Heart right ventricle (tissue), 16 donors: Measurements from ENCODE around the gene RFX8. TPM values are rescaled to one million over a fixed set of nuclear protein-coding genes. Genes with fewer than 3 reads are reported as not detected.
"Not testable (repeated sequence)": the region's sequence is repeated elsewhere in the genome, so short reads cannot be mapped to it uniquely, and the experiment has no call there.

ENCODE experiments used
- ATAC-seq, 8 donors: fragments of 200-7000 bp; cut with Tn5 transposase; one replicate each; pipeline ENCODE4 v1.9.1; 2020; ENCODE audit warnings: mild to moderate bottlenecking in 8 of 8, moderate library complexity in 8 of 8, moderate number of reproducible peaks in 1 of 8
- DNase-seq, 2 donors: peaks; one replicate each; pipeline ENCODE4 v3.0.0-alpha.2; 2020
- H3K27ac ChIP-seq, 10 donors: fragments of 200-600 bp; sonication (generic) in 2 of 10; one replicate each; pipeline versions ENCODE4 v1.5.0 to v1.8.0; 2020 to 2022; ENCODE audit warnings: mild to moderate bottlenecking in 3 of 10
- H3K27me3 ChIP-seq, 7 donors: fragments of 200-600 bp; one replicate each; pipeline ENCODE4 v1.8.0; 2021 to 2022; ENCODE audit warnings: mild to moderate bottlenecking in 2 of 7
- H3K36me3 ChIP-seq, 9 donors: fragments of 200-600 bp; sonication (generic) in 1 of 9; one replicate each; pipeline versions ENCODE4 v1.5.0 to v1.8.0; 2020 to 2022; ENCODE audit warnings: mild to moderate bottlenecking in 2 of 9
- H3K4me1 ChIP-seq, 9 donors: fragments of 200-600 bp; sonication (generic) in 1 of 9; one replicate each; pipeline versions ENCODE4 v1.5.0 to v1.8.0; 2020 to 2022; ENCODE audit warnings: mild to moderate bottlenecking in 4 of 9
- H3K4me3 ChIP-seq, 10 donors: fragments of 200-600 bp; sonication (generic) in 2 of 10; one replicate each; pipeline versions ENCODE4 v1.5.0 to v1.8.0; 2020 to 2022; ENCODE audit warnings: mild to moderate bottlenecking in 7 of 10, moderate library complexity in 2 of 10
- H3K9me3 ChIP-seq, 11 donors: fragments of 200-600 bp in 10 of 11; sonication (generic) in 2 of 11; one replicate each; pipeline versions ENCODE4 v1.5.0 to v1.8.0; 2013 to 2022; ENCODE audit warnings: mild to moderate bottlenecking in 2 of 11, control low read depth in 1 of 11, moderate library complexity in 1 of 11
- CTCF ChIP-seq, 9 donors: fragments of 200-600 bp; sonication (generic) in 2 of 9; IDR thresholded peaks; one replicate each; pipeline versions ENCODE4 v1.5.0 to v1.8.0; 2021 to 2022; ENCODE audit warnings: antibody characterized with exemption in 9 of 9, mild to moderate bottlenecking in 5 of 9, moderate library complexity in 1 of 9
- WGBS, 2 donors: extraction: QIAGEN DNeasy Blood & Tissue Kit; methylation state at CpG; one replicate each; pipeline ENCODE4 v1.1.7; 2013; ENCODE audit warnings: inconsistent platforms in 1 of 2; 5-methylcytosine and 5-hydroxymethylcytosine counted together
- intact Hi-C, 10 donors: fragments of 100-400 bp; cut with DNase I; formaldehyde crosslinking; loops; one replicate each; pipeline versions ENCODE4 v1.11.1 to v1.14.2; 2022
- polyA plus RNA-seq, 2 donors: library from polyadenylated mRNA; stranded (reverse); fragments of 200-250 nt; gene quantifications; one replicate each; pipeline ENCODE4 v1.2.3, GENCODE V29; 2013
- total RNA-seq, 10 donors: library from RNA; stranded (reverse); fragmentation: NEBNext Ultra II Directional in 3 of 10; extraction: Animal tissue kit (Norgen Biotek cat#: 25700) in 3 of 10; gene quantifications; one replicate each; pipeline versions ENCODE4 v1.2.1 to v1.2.4, GENCODE V29; 2021 to 2023
- donor health status: Arrhythmogenic right ventricular cardiomyopathy.
- donor health status: ischemic (EF 13 %, LVEDD 7.1; RV severe dilation, severe dysfunction).
- donor health status: healthy with polysubstance abuse.
- donor health status: DM: no; HTN: yes; CAD: no.
- donor health status: DM: no; HTN: no; CAD: no.
- donor health status: ischemic (EF 25% LVEDD 6.9; RV normal size, moderate dysfunction).
- donor health status: ischemic (EF 25% LVEDD 5.7; RV mildly dilated, moderate dysfunction).
- donor health status: healthy.
- donor health status: DM: yes; HTN: yes; CAD: no.
- donor health status: Ischemic cardiomyopathy.
- donor health status: ischemic (EF 35%, LVEDD 5.7; RV mildly dilated, moderate dysfunction).
- donor health status: nonischemic (EF 11% LVEDD 7.7; RV severe dilation, severe dysfunction).
- donor health status: DM: yes; HTN: yes; CAD: no.
- donor health status: PGD.
- donor health status: ischemic (EF 29% LVEDD 5.4; RV normal size, mild dysfunction).
- donor health status: nonischemic (EF 23%, LVEDD 6.1; RV moderate dilation, normal function).

RFX8 gene
- total and polyA plus RNA-seq, 12 donors, result 0.15 to 0.44 (median 0.16) TPM; not detected in 5

GRCh38 chr2:101464841-101465240 is 10.1 kb downstream of the RFX8 start:
- no peak for ATAC-seq
- Histone ChIP-seq H3K9me3 (no peaks in the 10 kb centered on the region), H3K4me3 (no peak overlapping the region), H3K4me1 (peaks cover 0 to 45% (median 18%) of the 10 kb centered on the region in 9 donors), H3K27ac (peak overlapping the region in 8 of 10 donors; percentile 15 to 84 (median 52)), H3K36me3 (no peaks in the 10 kb centered on the region), H3K27me3 (peaks cover 0 to 87% (median 0%) of the 10 kb centered on the region in 7 donors)
- no peak for DNase-seq
- intact Hi-C loops, result no loop called here
- TF ChIP-seq CTCF (IDR thresholded peaks at IDR 0.05), result no peak
- 97% methylated on average over 1 of the region's 1 CpG for WGBS, 2 donors

GRCh38 chr2:101463911-101464641 is 10.8 kb downstream of the RFX8 start:
- intact Hi-C loops, result no loop called here
- H3K27me3 ChIP-seq, result peaks cover 0 to 87% (median 0%) of the 10 kb centered on the region in 7 donors
- H3K4me1 ChIP-seq, result peaks cover 0 to 45% (median 18%) of the 10 kb centered on the region in 9 donors
- no peaks in the 10 kb centered on the region for H3K9me3 ChIP-seq
- peak overlapping the region in 1 of 10 donors; percentile 5 for H3K4me3 ChIP-seq
- DNase-seq, result peak in 1 of 2 donors; percentile 60
- no peaks in the 10 kb centered on the region for H3K36me3 ChIP-seq
- TF ChIP-seq CTCF (IDR thresholded peaks at IDR 0.05), result no peak
- peak in 7 of 8 donors; percentile 63 to 84 (median 77) for ATAC-seq
- 32 to 47% methylated on average over 11 of the region's 11 CpGs for WGBS, 2 donors
- H3K27ac ChIP-seq, result peak overlapping the region in 9 of 10 donors; percentile 21 to 84 (median 42)

- Histone ChIP-seq H3K9me3 (no peaks in the 10 kb centered on the region), H3K36me3 (no peaks in the 10 kb centered on the region), H3K4me3 (no peak overlapping the region), H3K27me3 (peaks cover 0 to 90% (median 0%) of the 10 kb centered on the region in 7 donors), H3K27ac (peak overlapping the region in 9 of 10 donors; percentile 21 to 84 (median 42)), H3K4me1 (peaks cover 0 to 45% (median 18%) of the 10 kb centered on the region in 9 donors)
- DNase-seq (no peak), ATAC-seq (peak in 2 of 8 donors; percentile 19 to 26)
- WGBS, 2 donors, result 90 to 93% methylated on average over 8 of the region's 8 CpGs
- intact Hi-C loops, result no loop called here
- no peak for TF ChIP-seq CTCF (IDR thresholded peaks at IDR 0.05)
These were observed 11.5 kb downstream of the RFX8 start for GRCh38 chr2:101463421-101463820.

GRCh38 chr2:101461381-101461780 is 13.5 kb downstream of the RFX8 start:
- Histone ChIP-seq H3K27me3 (peaks cover 0 to 75% (median 0%) of the 10 kb centered on the region in 7 donors), H3K27ac (no peak overlapping the region), H3K4me3 (no peak overlapping the region), H3K9me3 (no peaks in the 10 kb centered on the region), H3K4me1 (peaks cover 0 to 34% (median 18%) of the 10 kb centered on the region in 9 donors), H3K36me3 (no peaks in the 10 kb centered on the region)
- 85 to 93% methylated on average over 2 of the region's 2 CpGs for WGBS, 2 donors
- ATAC-seq (no peak), DNase-seq (no peak)
- intact Hi-C loops, result no loop called here
- no peak for TF ChIP-seq CTCF (IDR thresholded peaks at IDR 0.05)

GRCh38 chr2:101454408-101454807 is 20.5 kb downstream of the RFX8 start:
- 64 to 69% methylated on average over 3 of the region's 3 CpGs for WGBS, 2 donors
- H3K4me3 ChIP-seq, ATAC-seq, H3K36me3 ChIP-seq, H3K4me1 ChIP-seq, intact Hi-C loops, H3K9me3 ChIP-seq, DNase-seq, H3K27ac ChIP-seq: not testable (repeated sequence)
- peaks cover 0 to 52% (median 0%) of the 10 kb centered on the region in 7 donors for H3K27me3 ChIP-seq
